Measurements from ENCODE around the gene NPR2. TPM values are rescaled to one million over a fixed set of nuclear protein-coding genes. Genes with fewer than 3 reads are reported as not detected.

The NPR2 gene
- total RNA-seq, 1 experiment from 2014 or later, result 40.5 TPM

DNA sequence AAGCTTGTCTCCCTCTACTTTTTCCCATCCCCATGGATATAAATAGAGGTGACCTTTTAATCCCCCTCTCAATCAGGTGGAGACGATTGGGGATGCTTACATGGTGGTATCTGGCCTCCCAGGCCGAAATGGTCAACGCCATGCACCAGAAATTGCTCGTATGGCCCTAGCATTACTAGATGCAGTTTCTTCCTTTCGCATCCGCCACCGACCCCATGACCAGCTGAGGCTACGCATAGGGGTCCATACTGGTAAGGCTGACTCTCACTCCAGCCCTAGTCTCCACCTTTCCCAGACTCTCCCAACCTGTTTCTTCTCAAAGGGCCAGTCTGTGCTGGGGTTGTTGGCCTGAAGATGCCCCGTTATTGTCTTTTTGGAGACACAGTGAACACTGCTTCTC is 17.0 kb downstream of the NPR2 start:
- Mint-ChIP-seq H3K27ac (ENCODE audit: unreplicated experiment) (no peak overlapping the region), H3K4me1 (ENCODE audit: low read depth, unreplicated experiment) (peaks cover 5% of the 10 kb centered on the region), H3K36me3 (ENCODE audit: insufficient read depth, unreplicated experiment) (peaks cover 26% of the 10 kb centered on the region), H3K27me3 (ENCODE audit: insufficient read depth, unreplicated experiment) (no peaks in the 10 kb centered on the region), H3K9me3 (ENCODE audit: unreplicated experiment) (no peaks in the 10 kb centered on the region), H3K4me3 (ENCODE audit: unreplicated experiment) (no peak overlapping the region)
- TF ChIP-seq, protein P1, sequence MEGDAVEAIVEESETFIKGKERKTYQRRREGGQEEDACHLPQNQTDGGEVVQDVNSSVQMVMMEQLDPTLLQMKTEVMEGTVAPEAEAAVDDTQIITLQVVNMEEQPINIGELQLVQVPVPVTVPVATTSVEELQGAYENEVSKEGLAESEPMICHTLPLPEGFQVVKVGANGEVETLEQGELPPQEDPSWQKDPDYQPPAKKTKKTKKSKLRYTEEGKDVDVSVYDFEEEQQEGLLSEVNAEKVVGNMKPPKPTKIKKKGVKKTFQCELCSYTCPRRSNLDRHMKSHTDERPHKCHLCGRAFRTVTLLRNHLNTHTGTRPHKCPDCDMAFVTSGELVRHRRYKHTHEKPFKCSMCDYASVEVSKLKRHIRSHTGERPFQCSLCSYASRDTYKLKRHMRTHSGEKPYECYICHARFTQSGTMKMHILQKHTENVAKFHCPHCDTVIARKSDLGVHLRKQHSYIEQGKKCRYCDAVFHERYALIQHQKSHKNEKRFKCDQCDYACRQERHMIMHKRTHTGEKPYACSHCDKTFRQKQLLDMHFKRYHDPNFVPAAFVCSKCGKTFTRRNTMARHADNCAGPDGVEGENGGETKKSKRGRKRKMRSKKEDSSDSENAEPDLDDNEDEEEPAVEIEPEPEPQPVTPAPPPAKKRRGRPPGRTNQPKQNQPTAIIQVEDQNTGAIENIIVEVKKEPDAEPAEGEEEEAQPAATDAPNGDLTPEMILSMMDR (IDR thresholded peaks at IDR 0.05; ENCODE audit: insufficient read depth in 1 of 2, low read depth in 1 of 2, low read length in 1 of 2, severe bottlenecking in 1 of 2, unreplicated experiment in 1 of 2), result no peak
- DNase-seq, result no peak
- peaks cover 12% of the 10 kb centered on the region for H3K4me1 ChIP-seq
- no peaks in the 10 kb centered on the region for H3K9me3 ChIP-seq
- no peaks in the 10 kb centered on the region for H3K36me3 ChIP-seq (ENCODE audit: control insufficient read depth, insufficient read depth, low read length)
- no TSS peak for BruUV-seq (replicated peaks)
- ChIA-PET CTCF (no interaction called here), POLR2A (no interaction called here)
- no peak overlapping the region for H3K4me3 ChIP-seq (ENCODE audit: low read depth, low read length)
- no peaks in the 10 kb centered on the region for H3K27me3 ChIP-seq (replicated peaks; ENCODE audit: control insufficient read depth, insufficient read depth, low read length)
- intact Hi-C loops (cut with micrococcal nuclease; ENCODE audit: unreplicated experiment), result no loop called here

DNA sequence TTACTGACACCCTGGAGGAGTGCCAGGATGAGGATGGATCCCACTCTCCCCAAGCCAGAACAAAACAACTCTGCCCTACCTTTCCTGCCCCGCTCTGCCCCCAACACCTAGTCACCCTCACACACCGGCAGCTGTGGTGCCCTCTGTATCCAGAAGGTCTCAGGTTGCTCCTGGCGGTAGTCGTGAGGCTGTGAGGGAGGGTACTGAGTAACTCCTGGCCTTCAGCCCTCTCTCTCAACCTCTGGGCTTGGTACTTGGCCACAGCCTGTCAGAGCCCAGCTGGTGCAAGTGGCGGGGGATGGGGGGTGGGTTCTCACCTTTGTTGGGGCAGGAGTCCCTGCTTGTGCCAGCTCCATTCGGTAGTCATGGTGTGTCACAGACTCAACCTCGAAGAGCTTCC is 18.7 kb downstream of the NPR2 start:
- ChIA-PET CTCF (no interaction called here), POLR2A (no interaction called here)
- Mint-ChIP-seq H3K4me1 (ENCODE audit: low read depth, unreplicated experiment) (peaks cover 14% of the 10 kb centered on the region), H3K27ac (ENCODE audit: unreplicated experiment) (no peak overlapping the region), H3K36me3 (ENCODE audit: insufficient read depth, unreplicated experiment) (peaks cover 35% of the 10 kb centered on the region), H3K9me3 (ENCODE audit: unreplicated experiment) (no peaks in the 10 kb centered on the region), H3K4me3 (ENCODE audit: unreplicated experiment) (no peak overlapping the region), H3K27me3 (ENCODE audit: insufficient read depth, unreplicated experiment) (no peaks in the 10 kb centered on the region)
- no peak for DNase-seq
- no peaks in the 10 kb centered on the region for H3K9me3 ChIP-seq
- no peak overlapping the region for H3K4me3 ChIP-seq (ENCODE audit: low read depth, low read length)
- TF ChIP-seq, protein P1 (IDR thresholded peaks at IDR 0.05; ENCODE audit: insufficient read depth in 1 of 2, low read depth in 1 of 2, low read length in 1 of 2, severe bottlenecking in 1 of 2, unreplicated experiment in 1 of 2), result no peak
- H3K27me3 ChIP-seq (replicated peaks; ENCODE audit: control insufficient read depth, insufficient read depth, low read length), result no peaks in the 10 kb centered on the region
- H3K4me1 ChIP-seq, result peaks cover 20% of the 10 kb centered on the region
- no TSS peak for BruUV-seq (replicated peaks)
- intact Hi-C loops (cut with micrococcal nuclease; ENCODE audit: unreplicated experiment), result no loop called here
- H3K36me3 ChIP-seq (ENCODE audit: control insufficient read depth, insufficient read depth, low read length), result no peaks in the 10 kb centered on the region

DNA sequence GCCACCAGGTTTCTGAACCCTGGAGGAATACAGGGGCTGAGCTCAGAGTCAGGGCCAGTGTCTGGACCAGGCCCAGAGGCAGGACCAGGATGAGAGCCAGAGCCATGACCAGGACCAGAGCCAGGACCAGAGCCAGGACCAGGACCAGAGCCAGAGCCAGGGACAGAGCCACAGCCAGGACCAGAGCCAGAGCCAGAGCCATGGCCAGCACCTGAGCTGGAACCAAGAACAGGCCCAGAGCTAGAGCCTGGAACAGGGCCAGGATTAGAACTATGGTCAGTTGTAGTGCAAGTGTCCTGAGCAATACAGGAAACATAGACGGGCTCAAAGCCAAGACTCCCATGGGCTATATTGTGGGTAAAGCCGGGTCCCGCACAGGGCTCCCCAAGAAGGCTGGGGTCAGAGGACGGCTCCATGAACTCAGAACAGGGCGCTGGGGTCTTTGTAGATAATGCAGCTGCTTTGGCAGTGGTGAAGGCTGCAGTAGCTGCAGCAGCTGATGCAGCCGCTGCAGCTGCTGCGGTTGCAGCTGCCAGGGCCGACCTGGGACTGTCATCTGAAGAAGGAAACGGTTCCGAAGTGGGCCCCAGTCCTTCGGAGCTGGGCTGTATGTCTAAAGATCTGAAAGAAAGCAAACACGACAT is 20.1 kb downstream of the NPR2 start:
- Mint-ChIP-seq H3K36me3 (ENCODE audit: insufficient read depth, unreplicated experiment) (peaks cover 30% of the 10 kb centered on the region), H3K27me3 (ENCODE audit: insufficient read depth, unreplicated experiment) (no peaks in the 10 kb centered on the region), H3K4me3 (ENCODE audit: unreplicated experiment) (peak overlapping the region; percentile 93), H3K27ac (ENCODE audit: unreplicated experiment) (peak overlapping the region; percentile 78), H3K9me3 (ENCODE audit: unreplicated experiment) (no peaks in the 10 kb centered on the region), H3K4me1 (ENCODE audit: low read depth, unreplicated experiment) (peaks cover 14% of the 10 kb centered on the region)
- POLR2A ChIA-PET, result interaction anchor here (0.6 to 1.5 kb wide), 4 partner anchors 11 to 695 kb away, joined by 3 to 4 read pairs (median 4); no protein-coding TSS in a partner anchor
- TF ChIP-seq, protein P1 (IDR thresholded peaks at IDR 0.05; ENCODE audit: insufficient read depth in 1 of 2, low read depth in 1 of 2, low read length in 1 of 2, severe bottlenecking in 1 of 2, unreplicated experiment in 1 of 2), result no peak
- no peak for DNase-seq
- CTCF ChIA-PET, result interaction anchor here (1.0 to 4.6 kb wide), 4 partner anchors 13 to 55 kb away, joined by 3 to 77 read pairs (median 3); no protein-coding TSS in a partner anchor
- peak overlapping the region; percentile 26 for H3K4me3 ChIP-seq (ENCODE audit: low read depth, low read length)
- no peaks in the 10 kb centered on the region for H3K27me3 ChIP-seq (replicated peaks; ENCODE audit: control insufficient read depth, insufficient read depth, low read length)
- intact Hi-C loops (cut with micrococcal nuclease; ENCODE audit: unreplicated experiment), result no loop called here
- no peaks in the 10 kb centered on the region for H3K9me3 ChIP-seq
- no TSS peak for BruUV-seq (replicated peaks)
- no peaks in the 10 kb centered on the region for H3K36me3 ChIP-seq (ENCODE audit: control insufficient read depth, insufficient read depth, low read length)
- peaks cover 20% of the 10 kb centered on the region for H3K4me1 ChIP-seq

Data from Caco-2 (cell line).